Mucosa of stomach (tissue), 1 donor: ENCODE measurements around the gene GRID1.

Experiments used
- H3K27me3 ChIP-seq: one replicate; pipeline ENCODE4 v1.7.0; 2013; ENCODE audit warnings: mild to moderate bottlenecking, low read length; ENCODE audit not compliant: control insufficient read depth, insufficient read depth
- H3K36me3 ChIP-seq: one replicate; pipeline ENCODE4 v1.7.0; 2013; ENCODE audit warnings: low read length; ENCODE audit not compliant: control insufficient read depth, insufficient read depth
- H3K4me1 ChIP-seq: one replicate; pipeline ENCODE4 v1.7.0; 2013; ENCODE audit warnings: mild to moderate bottlenecking, low read length; ENCODE audit not compliant: control insufficient read depth, insufficient read depth
- H3K4me3 ChIP-seq: one replicate; pipeline ENCODE4 v1.7.0; 2013; ENCODE audit warnings: low read length
- H3K9ac ChIP-seq: one replicate; pipeline ENCODE4 v1.7.0; 2013; ENCODE audit warnings: mild to moderate bottlenecking, low read length, moderate library complexity
- H3K9me3 ChIP-seq: one replicate; pipeline ENCODE4 v1.7.0; 2013; ENCODE audit warnings: mild to moderate bottlenecking, low read length, moderate library complexity; ENCODE audit not compliant: control insufficient read depth
- donor health status: Pancreatic carcinoma.

Gene GRID1

DNA sequence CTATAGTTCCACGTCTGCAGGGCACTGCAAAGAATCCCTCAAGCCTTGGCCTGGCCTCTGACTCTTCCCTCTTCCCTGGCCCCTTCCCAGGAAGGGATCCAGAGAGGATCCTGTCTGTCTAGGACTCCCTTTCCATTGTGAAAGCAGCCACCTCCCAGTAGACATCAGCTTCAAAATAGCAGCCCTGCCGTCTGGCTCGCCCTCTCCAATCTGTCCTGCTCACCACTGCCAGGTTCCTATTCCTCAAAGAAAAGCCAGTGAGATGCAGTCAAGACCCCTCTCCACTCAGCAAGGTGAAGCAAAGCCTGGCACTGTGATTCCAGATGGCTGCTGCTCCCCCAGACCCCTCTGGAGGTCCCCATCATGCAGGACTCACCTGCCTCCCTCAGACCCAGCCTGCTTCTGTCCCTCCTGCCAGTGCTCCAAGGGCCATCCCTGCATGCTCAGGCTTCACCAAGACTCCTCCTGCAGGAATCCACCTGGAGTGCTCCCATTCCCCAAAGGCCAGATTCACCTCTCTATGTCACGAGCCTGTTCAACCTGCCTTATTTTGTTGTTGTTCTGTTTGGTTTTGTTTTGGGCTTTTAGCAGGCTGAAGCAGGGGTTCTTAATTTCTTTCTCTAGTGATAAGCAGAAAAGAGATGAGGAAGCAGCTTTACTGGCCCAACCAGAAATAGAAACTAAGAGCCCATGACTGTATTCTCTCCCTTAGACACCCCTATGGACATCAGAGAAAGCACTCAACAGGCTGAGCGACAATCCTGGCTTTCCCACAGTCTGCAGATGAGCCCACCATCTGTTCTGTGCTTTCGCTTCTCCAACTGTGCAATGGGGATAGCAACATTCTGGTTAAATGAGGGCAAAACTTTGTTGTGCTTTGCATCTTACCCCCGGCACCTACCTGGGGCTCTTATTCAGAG, 305.1 kb downstream of the GRID1 start:
- H3K36me3 ChIP-seq: no peaks in the 10 kb centered on the region
- H3K9me3 ChIP-seq: no peaks in the 10 kb centered on the region
- H3K27me3 ChIP-seq: no peaks in the 10 kb centered on the region
- no peak overlapping the region for H3K9ac ChIP-seq
- H3K4me3 ChIP-seq: no peak overlapping the region
- no peaks in the 10 kb centered on the region for H3K4me1 ChIP-seq

DNA sequence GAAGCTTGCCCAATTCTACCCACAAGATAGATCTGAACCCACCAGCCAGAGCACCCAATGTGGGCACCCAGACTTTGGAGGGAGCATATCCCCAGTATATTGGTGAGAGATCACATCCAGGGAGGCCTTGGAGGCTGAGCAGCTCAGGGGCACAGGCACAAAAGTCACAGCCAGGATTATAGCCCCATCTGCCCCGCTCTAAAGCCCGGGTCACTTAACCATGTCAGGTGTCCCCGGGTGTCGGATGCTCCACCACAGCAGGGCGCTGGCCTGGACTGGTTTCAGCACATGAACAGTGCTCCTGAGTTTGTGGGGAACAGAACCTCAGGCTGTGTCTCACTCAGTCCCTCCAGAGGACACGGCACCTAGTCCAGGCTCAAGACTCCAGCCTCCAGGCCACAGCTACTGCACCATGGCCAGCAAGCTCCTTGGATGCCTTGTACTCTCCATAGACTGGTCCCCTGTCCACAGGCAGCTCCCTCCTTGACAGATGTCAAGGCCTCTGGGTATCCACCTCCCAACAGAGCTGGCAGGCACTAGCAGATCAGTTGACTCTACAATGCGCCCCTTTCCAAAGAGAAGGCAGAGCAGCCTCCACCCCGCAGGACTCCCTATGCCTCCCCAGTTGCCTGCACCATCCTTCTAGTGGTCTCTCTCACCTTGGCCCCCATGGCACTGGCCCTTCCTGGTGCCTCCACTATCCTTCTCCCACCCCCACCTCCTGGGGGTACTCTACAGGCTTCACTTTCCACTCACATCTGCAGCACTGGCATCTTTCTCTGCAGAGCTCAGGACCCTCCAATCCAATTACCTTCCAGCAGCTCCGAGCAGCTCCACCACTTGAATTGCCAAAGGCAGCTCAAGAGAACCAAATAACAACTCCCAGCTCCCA, 306.0 kb downstream of the GRID1 start:
- H3K9ac ChIP-seq: no peak overlapping the region
- H3K27me3 ChIP-seq: no peaks in the 10 kb centered on the region
- H3K36me3 ChIP-seq: no peaks in the 10 kb centered on the region
- no peak overlapping the region for H3K4me3 ChIP-seq
- no peaks in the 10 kb centered on the region for H3K4me1 ChIP-seq
- H3K9me3 ChIP-seq: no peaks in the 10 kb centered on the region

DNA sequence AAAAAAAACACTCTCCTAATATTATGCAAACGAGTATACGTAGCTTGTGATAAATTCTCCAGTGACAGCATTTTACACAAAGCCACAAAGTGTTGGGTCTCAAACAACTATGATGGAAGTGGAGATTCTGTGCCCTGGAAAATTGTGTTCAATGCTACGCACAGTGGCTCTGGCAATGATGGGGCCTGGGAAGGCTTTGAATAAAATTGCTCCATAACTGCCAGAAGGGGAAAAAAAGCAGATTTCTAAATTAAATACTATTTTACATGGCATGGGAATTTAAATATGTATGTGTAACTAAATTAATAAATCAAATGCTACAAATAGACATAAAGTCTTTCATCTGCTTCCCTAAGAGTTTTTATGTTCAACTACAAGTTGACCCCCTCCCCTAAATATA, 306.7 kb downstream of the GRID1 start:
- no peak overlapping the region for H3K9ac ChIP-seq
- H3K4me3 ChIP-seq: no peak overlapping the region
- no peaks in the 10 kb centered on the region for H3K27me3 ChIP-seq
- no peaks in the 10 kb centered on the region for H3K36me3 ChIP-seq
- H3K4me1 ChIP-seq: no peaks in the 10 kb centered on the region
- H3K9me3 ChIP-seq: no peaks in the 10 kb centered on the region

GRCh38 chr10:86058964-86059363, 307.6 kb downstream of the GRID1 start:
- Histone ChIP-seq H3K9ac (no peak overlapping the region), H3K27me3 (no peaks in the 10 kb centered on the region), H3K9me3 (no peaks in the 10 kb centered on the region), H3K36me3 (no peaks in the 10 kb centered on the region), H3K4me3 (no peak overlapping the region), H3K4me1 (no peaks in the 10 kb centered on the region)

- Histone ChIP-seq H3K36me3 (no peaks in the 10 kb centered on the region), H3K27me3 (no peaks in the 10 kb centered on the region), H3K4me1 (no peaks in the 10 kb centered on the region), H3K9me3 (no peaks in the 10 kb centered on the region), H3K4me3 (no peak overlapping the region), H3K9ac (no peak overlapping the region)
These were observed 308.9 kb downstream of the GRID1 start for GRCh38 chr10:86057708-86058107.

- no peak overlapping the region for H3K4me3 ChIP-seq
- H3K27me3 ChIP-seq: no peaks in the 10 kb centered on the region
- H3K4me1 ChIP-seq: no peaks in the 10 kb centered on the region
- no peak overlapping the region for H3K9ac ChIP-seq
- no peaks in the 10 kb centered on the region for H3K9me3 ChIP-seq
- no peaks in the 10 kb centered on the region for H3K36me3 ChIP-seq
These were observed 309.9 kb downstream of the GRID1 start for GRCh38 chr10:86056672-86057071.

GRCh38 chr10:86055928-86056327, 310.7 kb downstream of the GRID1 start:
- Histone ChIP-seq H3K4me1 (no peaks in the 10 kb centered on the region), H3K4me3 (no peak overlapping the region), H3K36me3 (no peaks in the 10 kb centered on the region), H3K9me3 (no peaks in the 10 kb centered on the region), H3K9ac (no peak overlapping the region), H3K27me3 (no peaks in the 10 kb centered on the region)

GRCh38 chr10:86053675-86054074, 312.9 kb downstream of the GRID1 start:
- Histone ChIP-seq H3K4me1 (no peaks in the 10 kb centered on the region), H3K27me3 (no peaks in the 10 kb centered on the region), H3K4me3 (no peak overlapping the region), H3K9me3 (no peaks in the 10 kb centered on the region), H3K9ac (no peak overlapping the region), H3K36me3 (no peaks in the 10 kb centered on the region)

DNA sequence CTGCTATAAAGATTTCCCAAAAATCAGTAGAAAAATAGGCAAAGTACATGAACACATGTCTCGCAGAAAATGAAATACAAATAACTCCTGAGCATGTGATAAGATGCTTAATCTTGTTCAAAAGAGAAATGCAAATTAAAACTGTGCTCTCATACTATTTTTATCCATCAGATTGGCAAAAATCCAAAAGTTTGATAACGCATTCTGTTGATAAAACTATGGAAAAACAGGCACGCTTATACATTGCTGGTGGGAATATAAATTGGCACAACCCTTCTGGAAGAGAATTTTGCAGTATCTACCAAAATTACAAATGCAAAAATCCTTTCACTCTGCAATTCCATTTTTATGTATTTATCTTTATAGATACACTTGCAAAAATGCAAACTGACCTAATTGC, 315.0 kb downstream of the GRID1 start:
- H3K9ac ChIP-seq: no peak overlapping the region

DNA sequence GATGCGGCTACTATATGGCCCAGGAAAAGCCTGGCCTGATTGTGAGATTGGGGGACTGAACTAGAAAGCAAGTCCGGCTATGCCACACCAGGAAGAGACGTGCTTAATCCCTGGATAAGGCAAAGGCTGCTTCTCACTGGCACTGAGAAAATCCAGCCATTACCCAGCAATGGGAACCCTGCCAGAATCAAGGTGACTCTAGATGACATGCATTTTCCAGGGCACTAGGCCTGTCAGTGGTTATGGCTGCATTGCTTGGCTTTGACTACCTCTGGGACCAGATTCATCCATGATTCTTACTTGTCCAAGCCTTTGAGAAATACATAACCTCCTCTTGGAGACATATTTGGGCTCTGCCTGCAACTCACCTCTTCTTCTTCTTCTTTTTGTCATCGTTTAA, 317.2 kb downstream of the GRID1 start:
- Histone ChIP-seq H3K9me3 (no peaks in the 10 kb centered on the region), H3K27me3 (no peaks in the 10 kb centered on the region), H3K4me3 (no peak overlapping the region), H3K36me3 (no peaks in the 10 kb centered on the region), H3K9ac (no peak overlapping the region), H3K4me1 (no peaks in the 10 kb centered on the region)

More for the DNA sequence above, 315.0 kb downstream of the GRID1 start:
- Histone ChIP-seq H3K9me3 (no peaks in the 10 kb centered on the region), H3K36me3 (no peaks in the 10 kb centered on the region), H3K27me3 (no peaks in the 10 kb centered on the region), H3K4me3 (no peak overlapping the region), H3K4me1 (no peaks in the 10 kb centered on the region)

- Histone ChIP-seq H3K27me3 (no peaks in the 10 kb centered on the region), H3K4me3 (no peak overlapping the region), H3K9me3 (no peaks in the 10 kb centered on the region), H3K4me1 (no peaks in the 10 kb centered on the region), H3K36me3 (no peaks in the 10 kb centered on the region), H3K9ac (no peak overlapping the region)
These were observed 317.6 kb downstream of the GRID1 start for GRCh38 chr10:86048973-86049372.

- no peaks in the 10 kb centered on the region for H3K27me3 ChIP-seq
- no peaks in the 10 kb centered on the region for H3K4me1 ChIP-seq
- H3K9me3 ChIP-seq: no peaks in the 10 kb centered on the region
- H3K4me3 ChIP-seq: no peak overlapping the region
- no peak overlapping the region for H3K9ac ChIP-seq
- no peaks in the 10 kb centered on the region for H3K36me3 ChIP-seq
These were observed 318.0 kb downstream of the GRID1 start for GRCh38 chr10:86048571-86048970.
